HG03378 (cell line): ENCODE data around the gene DDX17.

ENCODE experiments used
- ATAC-seq: cut with Tn5 transposase; IDR thresholded peaks from one replicate; pipeline ENCODE4 v1.9.1; 2021; ENCODE audit warnings: mild to moderate bottlenecking, moderate library complexity; ENCODE audit not compliant: unreplicated experiment

DDX17 gene

DNA sequence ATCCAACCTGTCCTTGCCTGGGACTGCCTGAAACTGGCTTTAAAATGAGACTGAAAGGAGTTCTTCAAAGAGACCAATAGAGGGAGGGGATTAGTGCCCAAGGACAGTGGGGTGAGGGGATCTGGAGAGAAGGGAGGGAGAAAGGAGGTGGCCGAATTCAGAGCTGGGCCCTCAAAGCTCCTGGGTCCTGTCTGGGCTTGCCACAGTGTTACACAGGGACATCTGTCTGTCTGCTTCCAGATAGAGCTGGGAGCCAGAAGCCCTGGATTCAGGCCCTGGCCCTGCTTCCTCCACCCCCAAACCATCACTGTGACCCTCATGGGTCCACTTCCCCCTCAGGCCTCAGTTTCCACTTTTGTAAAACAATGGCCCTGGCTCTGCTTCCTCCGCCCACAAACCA is 54.7 kb downstream of the DDX17 start:
- ATAC-seq: no peak

DNA sequence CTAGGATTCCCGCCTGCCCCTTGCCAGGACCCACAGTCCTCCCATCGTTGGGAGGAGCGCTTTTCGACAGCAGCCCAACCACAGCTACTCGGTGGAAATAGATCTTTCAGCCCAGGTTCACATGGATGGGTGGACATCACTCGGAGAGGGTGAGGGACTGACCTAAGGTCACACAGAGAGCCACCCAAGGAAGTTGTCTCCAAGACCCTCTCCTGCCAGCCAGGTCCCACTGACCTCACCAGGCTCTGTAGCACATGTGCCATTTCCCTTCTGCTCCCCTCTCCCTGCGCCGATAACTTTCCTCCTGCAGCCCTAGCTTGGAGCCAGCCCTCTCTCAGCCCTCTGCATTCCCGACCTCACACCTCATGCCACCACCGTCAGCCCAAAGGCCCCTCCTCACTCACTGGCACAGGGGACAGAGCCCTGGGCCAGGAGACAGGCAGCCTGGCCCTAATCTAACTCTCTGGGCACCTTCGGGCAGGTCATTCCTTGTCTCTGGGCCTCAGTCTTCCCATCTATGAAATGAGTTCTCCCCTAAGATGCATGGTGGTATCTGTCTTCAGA is 55.8 kb downstream of the DDX17 start:
- no peak for ATAC-seq

DNA sequence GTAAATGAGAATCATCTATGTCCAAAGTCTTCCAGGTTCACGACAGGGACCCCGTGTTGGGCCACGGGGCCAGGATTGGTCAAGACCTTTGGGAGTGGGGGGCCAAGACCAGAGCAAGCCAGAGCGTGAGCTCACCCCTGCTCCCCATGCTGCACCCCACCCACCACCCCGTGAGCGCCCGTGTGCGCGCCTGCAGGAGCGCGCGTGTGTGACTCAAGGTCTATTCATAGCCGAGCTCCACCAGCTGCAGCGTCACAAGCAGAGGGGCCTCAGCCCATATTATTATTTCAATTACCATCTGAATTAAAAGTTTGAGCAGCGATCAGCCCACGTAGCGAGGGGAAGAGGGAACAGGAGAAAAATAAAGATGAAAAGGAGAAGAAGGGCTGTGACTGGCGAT is 56.3 kb downstream of the DDX17 start:
- ATAC-seq: no peak

DNA sequence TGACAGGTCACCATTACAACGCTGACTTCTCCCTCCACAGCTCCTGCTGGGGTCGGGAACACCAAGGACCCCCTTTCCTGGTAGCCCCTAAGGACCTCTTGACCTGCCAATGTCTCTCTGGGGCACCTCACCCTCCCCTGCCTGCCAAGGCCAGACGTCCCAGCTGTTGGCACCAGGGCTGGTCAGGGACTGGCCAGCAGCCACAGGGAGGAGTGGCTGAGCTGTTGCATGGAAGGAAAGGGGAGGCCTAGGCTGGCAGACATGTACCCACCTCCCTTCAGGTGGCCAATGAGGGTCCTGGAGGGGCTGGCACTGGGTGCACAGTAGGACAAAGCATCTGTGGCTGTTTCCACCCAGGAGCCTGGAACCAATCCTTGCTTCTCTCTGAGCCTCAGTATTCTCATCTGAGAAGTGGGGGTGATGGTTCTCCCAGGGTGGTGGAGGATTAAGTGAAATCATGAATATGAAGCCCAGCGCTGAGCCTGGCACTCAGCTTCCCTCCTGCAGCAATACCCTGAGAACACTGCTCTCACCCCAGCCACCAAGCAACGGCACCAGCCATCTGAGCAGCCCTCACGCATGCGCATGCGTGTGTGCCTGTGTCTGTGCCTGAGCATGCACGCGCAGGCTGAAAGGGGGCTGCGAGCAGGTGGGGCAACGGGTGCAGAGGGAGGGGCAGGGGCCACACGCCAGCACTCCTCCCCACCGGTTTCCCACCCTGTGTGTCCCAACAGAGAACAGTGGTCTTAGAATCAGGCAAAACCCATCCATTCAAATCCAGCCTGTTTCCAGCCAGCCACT is 57.0 kb downstream of the DDX17 start:
- no peak for ATAC-seq

DNA sequence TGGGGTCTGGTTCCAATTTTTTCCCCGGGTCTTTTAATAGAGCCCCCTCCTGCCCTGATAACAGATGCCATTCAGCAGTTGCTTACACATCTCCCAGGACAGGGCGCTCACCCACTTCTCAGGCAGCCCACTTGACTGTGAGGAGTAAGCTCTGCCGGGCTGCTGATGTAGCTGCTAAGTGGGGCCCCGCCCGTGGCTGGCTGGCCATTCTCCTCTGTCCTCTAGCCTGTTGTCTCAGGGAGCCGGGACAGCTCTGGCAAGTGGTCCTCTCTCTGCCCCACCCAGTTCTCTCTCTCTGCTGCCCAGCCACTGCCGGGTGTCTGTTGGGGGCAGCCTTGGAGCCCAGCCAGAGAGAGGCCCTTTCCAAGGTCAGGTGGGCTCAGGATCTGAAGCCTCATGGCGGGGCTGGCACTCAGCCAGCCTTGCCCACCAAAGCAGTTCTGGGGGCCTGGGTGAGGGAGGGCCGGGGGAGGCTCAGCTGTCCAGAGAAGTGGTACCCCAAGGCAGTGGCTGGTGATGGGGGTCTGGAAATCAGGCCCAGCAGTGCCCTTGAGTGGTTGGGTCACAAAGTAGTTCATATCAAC is 60.0 kb downstream of the DDX17 start:
- no peak for ATAC-seq

DNA sequence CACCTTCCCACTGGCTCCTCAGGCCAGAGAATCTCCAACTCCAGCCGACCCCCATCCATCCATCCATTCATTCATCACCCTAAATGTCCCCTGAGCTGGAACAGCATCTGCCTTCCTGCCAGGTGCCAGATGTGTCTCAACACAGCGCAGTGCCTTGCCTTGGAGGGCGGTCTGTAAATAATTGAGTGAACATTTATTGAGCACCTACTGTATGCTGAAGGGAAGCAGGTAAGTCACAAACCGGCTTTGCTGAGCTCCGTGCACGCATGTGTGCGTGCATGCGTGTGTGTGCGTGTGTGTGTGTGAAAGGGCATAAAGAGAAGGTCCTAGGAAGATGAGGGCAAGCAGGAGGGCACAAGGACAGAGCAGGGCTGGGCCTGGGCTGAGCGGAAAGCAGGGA is 61.3 kb downstream of the DDX17 start:
- ATAC-seq: no peak

DNA sequence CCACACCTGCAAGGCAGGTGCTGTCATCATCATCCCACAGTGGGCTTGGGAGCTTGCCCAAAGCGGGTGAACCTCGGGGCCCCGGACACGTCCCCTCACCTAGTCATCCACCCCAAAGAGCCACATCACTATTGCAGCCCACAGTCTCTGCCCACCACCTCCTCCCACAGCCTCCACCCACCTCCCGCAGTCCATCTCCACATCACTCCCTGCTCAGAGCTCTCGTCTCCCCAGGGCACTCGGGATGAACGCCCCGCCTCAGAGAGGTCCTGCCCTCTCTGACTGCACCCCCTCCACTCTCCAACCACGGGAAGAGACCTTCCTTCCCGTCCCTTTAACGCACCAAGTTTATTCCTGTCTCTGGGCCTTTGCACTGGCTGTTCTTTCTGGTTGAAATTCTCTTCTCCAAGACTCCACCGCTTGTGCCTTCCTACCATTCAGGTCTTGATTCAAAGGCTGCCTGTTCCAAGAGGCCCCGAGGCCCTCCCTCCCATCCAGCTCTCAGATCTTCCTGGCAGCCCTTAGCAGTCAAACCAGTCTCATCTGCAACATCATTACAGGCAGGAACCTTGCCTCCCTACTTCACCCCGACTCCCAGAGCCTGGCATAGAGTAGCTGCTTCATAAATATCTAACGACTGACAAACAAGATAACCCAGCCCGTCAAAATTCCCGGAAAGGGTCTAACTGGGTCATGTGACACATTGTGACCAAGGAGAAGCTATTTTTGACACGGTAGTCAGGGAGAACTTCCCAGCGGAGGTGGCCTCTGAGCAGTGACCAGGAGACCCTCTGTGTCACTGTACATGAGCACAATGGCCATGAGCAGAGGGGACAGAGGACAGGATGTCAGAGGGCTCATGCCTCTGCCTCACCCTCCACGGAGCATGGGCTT is 62.2 kb downstream of the DDX17 start:
- no peak for ATAC-seq

DNA sequence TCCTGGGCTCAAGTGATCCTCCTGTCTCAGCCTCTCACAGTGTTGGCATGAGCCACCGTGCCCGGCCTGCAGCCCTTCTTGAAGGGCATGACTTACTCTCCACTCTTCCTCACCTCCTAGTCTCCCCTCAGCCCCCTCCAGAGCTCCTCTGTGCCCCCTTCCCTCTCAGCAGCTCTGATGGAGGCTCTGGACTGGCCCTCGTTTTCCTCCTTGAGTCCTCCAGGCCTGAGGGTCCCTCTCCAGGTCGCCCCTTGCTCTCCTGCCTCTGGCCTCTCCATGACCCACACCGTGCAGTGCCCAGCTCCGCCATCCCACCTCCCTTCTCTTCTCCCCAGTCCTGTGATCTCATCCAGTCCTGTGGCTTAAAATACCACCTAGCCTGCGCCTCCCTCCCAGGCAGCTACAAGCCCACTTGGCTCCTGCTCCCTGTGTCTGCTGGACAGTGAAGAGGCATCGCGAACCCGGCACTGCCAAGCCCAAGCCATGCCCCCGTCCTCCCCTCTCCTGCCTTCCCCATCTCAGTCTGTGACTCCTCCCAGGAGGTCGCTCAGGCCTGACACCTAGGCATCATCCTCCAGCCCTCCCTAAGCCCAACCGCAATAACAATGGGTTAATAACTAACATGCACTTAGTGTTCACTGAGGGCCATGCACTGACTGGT is 63.0 kb downstream of the DDX17 start:
- ATAC-seq: no peak

DNA sequence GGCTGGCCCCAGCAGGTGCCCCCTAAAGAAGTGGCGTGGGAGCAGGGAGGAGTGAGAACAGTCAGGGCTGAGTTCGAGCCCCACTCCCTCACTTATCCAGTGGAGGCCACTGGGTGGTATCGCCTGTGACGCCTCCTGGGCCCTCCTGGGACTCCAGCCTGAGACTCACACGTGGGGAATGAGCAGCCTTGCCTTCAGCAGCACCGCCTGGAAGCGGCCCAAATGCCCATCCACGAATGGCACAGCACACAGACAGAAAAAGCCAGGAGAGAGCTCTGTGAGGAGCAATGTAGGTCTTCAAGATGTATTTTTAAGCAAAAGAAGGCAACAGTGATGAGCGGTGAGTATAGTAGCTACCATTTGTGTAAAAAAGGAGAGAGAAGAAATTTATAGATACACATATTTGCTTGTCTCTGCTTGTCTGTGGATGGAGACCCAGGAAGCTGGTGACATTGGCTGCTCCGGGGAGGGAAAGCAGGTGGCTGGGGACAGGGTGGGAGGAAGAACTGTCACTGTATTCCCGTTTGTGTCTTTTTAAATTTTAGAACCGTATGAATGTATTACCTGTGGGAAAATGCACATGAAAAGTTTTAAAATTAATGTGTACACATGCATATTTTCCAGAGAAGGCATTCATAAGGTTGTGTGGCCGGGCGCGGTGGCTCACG is 64.4 kb downstream of the DDX17 start:
- no peak for ATAC-seq

DNA sequence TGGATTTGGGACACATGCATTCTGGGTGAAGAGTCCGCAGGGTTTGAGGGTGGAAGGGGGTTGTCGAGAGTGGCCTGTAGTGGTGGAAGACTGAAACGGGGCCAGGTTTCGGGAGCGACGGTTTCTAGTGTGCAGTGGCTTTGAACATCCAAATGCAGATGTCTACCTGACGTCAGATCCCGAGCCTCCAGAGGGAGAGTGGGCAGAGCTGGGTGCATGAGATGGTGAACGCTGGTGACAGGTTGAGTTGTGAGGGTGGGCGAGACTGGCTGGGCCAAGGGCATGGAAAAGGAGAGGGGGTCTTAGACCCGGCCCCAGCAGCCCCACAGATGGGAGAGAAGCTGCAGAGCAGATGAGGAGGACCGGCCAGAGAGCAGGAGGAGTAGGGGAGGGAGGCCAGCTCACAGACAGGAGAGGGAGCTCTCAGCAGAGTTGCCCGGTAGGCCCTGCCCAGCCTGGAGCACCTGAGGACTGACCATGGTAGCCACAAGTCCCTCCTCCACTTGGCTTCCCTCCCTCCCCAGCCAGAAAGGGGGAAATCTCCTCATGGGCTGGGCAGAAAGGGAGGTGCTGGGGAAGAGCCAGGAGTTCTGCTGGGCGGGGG is 65.3 kb downstream of the DDX17 start:
- no peak for ATAC-seq

DNA sequence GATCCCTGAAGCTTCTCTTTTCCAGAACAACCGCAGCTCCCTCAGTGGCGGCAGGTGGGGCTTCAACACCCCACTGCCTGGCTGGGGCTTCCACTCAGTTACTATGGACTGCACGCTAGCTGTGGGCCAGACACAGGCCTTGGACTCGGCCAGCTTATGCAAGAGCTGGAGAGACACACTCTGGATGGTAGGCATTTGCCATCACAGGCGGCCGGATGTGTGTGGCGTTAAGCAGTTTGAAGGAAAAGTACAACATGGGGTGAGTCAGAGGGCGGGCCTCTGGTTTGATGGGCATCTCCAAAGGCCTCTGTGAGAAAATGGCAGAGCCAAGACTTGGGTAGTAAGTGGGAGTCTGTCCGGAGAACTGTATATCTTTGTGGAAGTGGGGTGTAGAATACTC is 68.7 kb downstream of the DDX17 start:
- no peak for ATAC-seq

DNA sequence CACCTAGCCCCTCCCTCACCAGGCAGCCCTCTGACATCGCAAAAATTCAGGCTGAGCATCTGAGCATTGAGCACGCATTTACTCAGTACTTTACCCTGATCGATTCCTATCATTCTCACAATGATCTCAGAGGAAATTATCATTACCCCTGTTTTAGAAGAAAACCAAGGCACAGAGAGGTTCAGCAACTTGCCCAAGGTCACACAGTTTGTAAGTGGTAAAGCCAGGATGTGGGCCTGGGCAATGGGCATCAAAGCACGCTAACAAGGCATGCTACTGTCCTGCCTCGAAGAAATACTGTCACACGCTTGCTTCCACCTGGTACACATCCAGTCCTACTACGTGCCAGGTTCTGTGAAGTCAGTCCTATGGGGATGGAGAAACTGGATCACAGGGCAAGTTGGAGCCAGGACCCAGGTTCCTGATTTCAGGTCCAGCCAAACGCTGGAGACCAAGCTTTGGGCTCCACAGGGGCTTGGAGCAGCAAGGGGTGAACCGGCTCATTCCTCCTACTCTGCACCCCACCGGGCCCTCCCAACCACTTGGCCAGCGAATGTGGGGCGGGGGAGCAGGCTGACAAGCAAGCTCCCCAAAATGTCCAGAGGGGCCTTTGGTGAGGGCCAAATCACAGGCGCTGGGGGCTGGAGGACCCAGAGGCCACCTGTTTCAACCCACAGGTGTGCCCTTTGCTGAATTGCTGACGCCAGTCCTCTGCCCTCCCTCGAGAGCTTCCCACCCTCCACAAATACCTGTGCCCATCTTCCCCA is 69.3 kb downstream of the DDX17 start:
- ATAC-seq: no peak

DNA sequence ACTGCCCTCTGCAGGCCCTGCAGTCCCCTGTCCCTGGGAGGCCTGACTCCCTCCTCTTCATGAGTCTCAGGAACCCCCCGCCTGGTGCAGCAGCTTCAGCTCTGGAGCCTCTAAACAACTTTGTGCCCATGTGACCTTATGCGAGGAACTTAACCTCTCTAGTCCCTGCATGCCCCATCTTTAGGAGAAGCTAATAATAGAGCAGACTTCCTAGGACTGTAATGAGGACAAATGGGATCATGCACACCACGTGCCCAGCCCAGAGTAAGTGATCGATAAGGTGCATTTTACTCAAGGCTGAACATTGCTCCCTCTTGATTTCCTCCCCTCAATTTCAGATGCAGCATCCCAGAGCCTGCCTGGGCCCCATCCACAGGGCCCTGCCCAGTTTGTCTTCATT is 70.1 kb downstream of the DDX17 start:
- ATAC-seq: no peak

DNA sequence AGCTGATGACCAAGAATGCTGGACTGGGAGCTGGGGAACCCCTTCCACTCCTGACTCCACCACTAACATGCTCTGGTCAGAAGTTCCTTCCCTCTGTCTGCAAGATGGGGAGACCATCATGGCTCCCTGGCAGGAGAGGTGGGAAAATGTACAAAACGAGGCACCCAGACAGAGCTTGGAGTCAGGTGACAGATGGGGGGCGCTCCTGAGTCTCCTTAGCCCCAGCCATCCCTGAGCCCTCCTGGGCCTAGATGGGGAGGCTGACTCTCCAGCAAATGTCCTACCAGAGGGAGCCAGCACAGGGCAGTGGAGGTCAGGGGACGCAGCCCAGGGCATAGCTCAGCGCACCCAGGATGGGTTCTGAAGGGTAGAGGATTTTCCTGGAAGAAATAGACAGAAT is 71.1 kb downstream of the DDX17 start:
- ATAC-seq: no peak

DNA sequence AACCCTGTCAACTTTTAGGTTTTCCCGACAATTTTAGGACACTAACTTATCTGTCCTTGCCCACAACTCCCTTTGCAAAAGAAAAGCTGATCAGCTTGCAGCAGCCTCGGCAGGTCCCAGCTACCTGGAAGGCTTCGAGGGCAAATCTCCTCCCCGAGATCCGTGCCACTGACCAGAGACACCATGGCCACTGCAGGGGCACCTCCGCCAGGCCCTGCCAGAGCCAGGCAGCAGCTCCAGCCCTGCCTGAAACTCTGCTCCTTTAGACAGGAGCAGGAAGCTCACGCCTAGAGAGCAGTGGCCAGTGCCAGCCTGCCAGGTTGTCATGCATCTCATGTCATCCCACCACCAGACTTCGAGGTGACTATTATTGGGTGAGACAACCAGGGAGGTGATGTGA is 72.2 kb downstream of the DDX17 start:
- no peak for ATAC-seq
